Vagina (tissue), 2 donors: ENCODE data around the gene ID3.

Experiments used
- POLR2A ChIP-seq, 2 donors: fragments of 450-650 bp; IDR thresholded peaks; one replicate each; pipeline ENCODE4 v1.6.1; 2017; ENCODE audit warnings: antibody characterized with exemption in 2 of 2, mild to moderate bottlenecking in 2 of 2, moderate library complexity in 2 of 2
- POLR2AphosphoS5 ChIP-seq, 2 donors: sonication (generic); formaldehyde crosslinking; IDR thresholded peaks; one replicate each; pipeline ENCODE4 v1.9.0; 2017; ENCODE audit warnings: antibody characterized with exemption in 2 of 2, mild to moderate bottlenecking in 2 of 2, low read depth in 1 of 2; ENCODE audit not compliant: insufficient read depth in 1 of 2

DNA sequence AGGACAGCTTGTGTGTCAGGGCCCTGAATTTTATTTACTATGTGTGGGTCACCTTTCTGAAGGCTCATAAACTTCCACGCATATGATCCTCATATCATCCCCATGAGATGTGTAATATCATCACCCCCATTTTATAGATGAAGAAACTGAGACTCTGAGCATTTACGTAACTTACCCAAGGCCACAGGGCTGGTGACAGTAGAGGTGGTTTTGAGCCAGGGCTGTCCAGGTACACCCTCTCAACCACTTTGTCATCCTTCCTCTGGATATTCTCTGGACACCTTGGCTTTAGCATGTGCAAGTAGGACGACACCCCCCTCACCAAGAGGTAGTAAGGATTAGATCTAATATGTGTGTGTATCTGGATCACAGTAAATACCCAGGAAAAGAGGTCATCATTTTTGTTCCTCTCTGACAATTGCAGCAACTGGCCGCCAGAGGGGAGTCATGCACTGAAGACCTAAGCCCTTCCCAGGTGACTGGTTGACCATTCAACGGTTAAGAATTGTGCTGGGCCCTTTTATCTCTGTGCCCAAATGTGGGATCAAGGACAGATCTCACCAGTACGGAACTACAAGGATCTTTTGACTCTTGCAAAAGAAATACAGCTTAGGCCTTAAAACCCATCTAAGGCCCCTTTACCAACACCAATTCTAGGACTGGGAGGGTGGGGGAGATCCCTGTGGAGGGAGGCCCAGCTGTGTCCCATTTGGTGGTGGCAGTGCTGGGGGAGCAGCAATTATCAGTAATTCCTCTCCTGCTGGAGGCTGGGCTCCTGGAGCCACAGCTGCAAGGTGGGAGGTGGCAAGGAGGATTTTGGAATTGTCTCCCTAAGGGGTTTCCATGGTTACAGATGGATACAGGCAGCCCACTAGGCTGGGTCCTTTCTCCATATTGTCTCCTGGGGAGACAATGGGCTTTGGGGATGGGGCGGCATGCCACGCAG is 14.6 kb downstream of the ID3 start:
- TF ChIP-seq POLR2A (IDR thresholded peaks at IDR 0.05) (no peak), POLR2AphosphoS5 (IDR thresholded peaks at IDR 0.05; ENCODE audit: insufficient read depth in 1 of 2, low read depth in 1 of 2) (peak in 1 of 2 donors; percentile 35)
